ENCODE measurements around the gene ZNF407. TPM values are rescaled to one million over a fixed set of nuclear protein-coding genes. Genes with fewer than 3 reads are reported as not detected.

Gene ZNF407
- total and polyA plus RNA-seq, 10 donors = 2.0 to 41.0 (median 26.3) TPM

DNA sequence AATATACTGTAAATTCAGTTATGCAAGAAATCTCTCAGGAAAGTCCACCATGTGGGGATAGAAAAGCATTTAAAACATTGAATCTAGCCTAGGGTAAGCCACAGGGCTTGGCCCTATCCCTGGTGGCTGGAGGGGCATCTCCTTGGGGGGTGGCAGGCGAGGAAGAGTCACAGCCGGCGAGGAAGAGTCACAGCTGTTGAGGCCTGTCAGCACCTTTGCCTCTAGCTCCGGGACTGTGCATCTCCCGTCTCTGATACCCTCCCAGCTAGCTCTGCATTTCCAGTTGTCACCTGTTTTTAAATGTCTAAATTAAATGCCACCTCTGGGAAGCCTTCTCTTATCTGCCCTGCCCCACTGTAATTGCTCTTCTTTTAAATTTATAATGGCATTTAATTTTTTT is 276.7 kb downstream of the ZNF407 start:
- TF ChIP-seq, protein P1, sequence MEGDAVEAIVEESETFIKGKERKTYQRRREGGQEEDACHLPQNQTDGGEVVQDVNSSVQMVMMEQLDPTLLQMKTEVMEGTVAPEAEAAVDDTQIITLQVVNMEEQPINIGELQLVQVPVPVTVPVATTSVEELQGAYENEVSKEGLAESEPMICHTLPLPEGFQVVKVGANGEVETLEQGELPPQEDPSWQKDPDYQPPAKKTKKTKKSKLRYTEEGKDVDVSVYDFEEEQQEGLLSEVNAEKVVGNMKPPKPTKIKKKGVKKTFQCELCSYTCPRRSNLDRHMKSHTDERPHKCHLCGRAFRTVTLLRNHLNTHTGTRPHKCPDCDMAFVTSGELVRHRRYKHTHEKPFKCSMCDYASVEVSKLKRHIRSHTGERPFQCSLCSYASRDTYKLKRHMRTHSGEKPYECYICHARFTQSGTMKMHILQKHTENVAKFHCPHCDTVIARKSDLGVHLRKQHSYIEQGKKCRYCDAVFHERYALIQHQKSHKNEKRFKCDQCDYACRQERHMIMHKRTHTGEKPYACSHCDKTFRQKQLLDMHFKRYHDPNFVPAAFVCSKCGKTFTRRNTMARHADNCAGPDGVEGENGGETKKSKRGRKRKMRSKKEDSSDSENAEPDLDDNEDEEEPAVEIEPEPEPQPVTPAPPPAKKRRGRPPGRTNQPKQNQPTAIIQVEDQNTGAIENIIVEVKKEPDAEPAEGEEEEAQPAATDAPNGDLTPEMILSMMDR (IDR thresholded peaks at IDR 0.05 in 8 of 11, conservative IDR thresholded peaks at IDR 0.05 in 3 of 11) = no peak
- no peak for TF ChIP-seq POLR2AphosphoS5 (IDR thresholded peaks at IDR 0.05)
- TF ChIP-seq POLR2A (IDR thresholded peaks at IDR 0.05) = no peak
- 96 to 99% (median 96%) methylated on average over 5 of the region's 5 CpGs for WGBS, 5 donors

DNA sequence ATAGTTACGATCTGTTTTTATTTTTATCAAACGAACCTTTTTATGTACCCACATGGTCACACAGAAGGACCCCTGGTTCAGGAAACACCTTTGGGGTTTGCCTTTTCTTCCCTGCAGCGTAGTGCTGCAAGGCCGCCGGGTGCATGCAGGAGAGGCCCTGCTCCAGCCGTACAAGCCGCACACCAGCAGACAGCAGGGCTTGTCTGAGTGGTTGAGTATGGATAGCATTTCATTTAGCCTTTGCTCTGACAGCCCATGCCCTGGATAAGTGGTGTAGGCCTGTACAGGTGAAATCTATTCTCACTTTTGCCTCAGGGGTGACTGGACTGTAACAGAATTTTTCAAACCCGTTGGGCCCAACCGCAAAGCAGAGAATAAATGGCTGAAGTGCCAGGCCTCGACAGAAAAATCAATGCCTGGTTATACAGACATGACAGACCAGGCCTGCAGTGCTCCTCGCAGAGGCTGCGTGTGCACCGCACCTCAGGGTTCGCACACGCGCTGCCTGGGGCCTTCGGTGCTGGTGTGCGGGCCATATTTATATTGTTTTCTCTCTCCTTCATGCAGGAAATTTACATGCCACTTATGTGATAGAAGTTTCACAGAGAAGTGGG is 279.1 kb downstream of the ZNF407 start:
- intact Hi-C loops (cut with DNase I; ENCODE audit: low total_unique reads) = no loop called here
- Histone ChIP-seq H3K9me3 (no peaks in the 10 kb centered on the region), H3K4me1 (no peaks in the 10 kb centered on the region), H3K27ac (no peak overlapping the region), H3K36me3 (peaks cover 0 to 41% (median 12%) of the 10 kb centered on the region in 6 donors), H3K4me3 (no peak overlapping the region), H3K27me3 (replicated peaks in 1 of 7) (no peaks in the 10 kb centered on the region)
- no peak for DNase-seq
- WGBS, 5 donors = 93 to 97% (median 95%) methylated on average over 16 to 18 of the region's 18 CpGs
- TF ChIP-seq POLR2AphosphoS5 (IDR thresholded peaks at IDR 0.05) (no peak), POLR2A (IDR thresholded peaks at IDR 0.05) (no peak)
- TF ChIP-seq, protein P1 (IDR thresholded peaks at IDR 0.05 in 8 of 11, conservative IDR thresholded peaks at IDR 0.05 in 3 of 11) = no peak

More for the DNA sequence above, 276.7 kb downstream of the ZNF407 start:
- intact Hi-C loops (cut with DNase I; ENCODE audit: low total_unique reads) = no loop called here
- DNase-seq = no peak
- no peak overlapping the region for H3K4me3 ChIP-seq
- no peak overlapping the region for H3K27ac ChIP-seq
- H3K4me1 ChIP-seq = no peaks in the 10 kb centered on the region
- H3K36me3 ChIP-seq = peaks cover 0 to 27% (median 0%) of the 10 kb centered on the region in 6 donors
- no peaks in the 10 kb centered on the region for H3K27me3 ChIP-seq (replicated peaks in 1 of 7)
- no peaks in the 10 kb centered on the region for H3K9me3 ChIP-seq

DNA sequence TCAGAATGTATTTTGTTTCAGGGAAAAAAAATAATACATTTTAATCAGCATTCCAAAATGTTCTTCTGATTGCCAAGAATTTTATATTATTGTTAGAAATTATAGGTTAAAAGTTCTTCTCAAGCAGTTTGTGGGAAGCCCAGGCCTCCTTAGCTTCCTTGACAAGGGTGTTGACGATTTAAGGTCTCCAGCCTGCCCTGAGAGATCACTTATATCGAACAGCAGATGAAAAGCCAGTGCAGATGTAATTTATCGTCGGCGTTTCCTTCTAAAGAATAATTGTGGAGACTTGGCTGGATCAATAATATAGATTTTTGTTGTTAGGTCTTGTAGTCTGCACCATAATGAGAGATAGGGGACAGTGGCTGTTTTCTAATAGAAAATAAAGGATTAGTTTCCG is 280.6 kb downstream of the ZNF407 start:
- no peaks in the 10 kb centered on the region for H3K4me1 ChIP-seq
- H3K36me3 ChIP-seq = peaks cover 0 to 56% (median 18%) of the 10 kb centered on the region in 6 donors
- no peaks in the 10 kb centered on the region for H3K27me3 ChIP-seq (replicated peaks in 1 of 7)
- WGBS, 5 donors = 96 to 99% (median 97%) methylated on average over 6 of the region's 6 CpGs
- TF ChIP-seq, protein P1 (IDR thresholded peaks at IDR 0.05 in 8 of 11, conservative IDR thresholded peaks at IDR 0.05 in 3 of 11) = no peak
- TF ChIP-seq POLR2AphosphoS5 (IDR thresholded peaks at IDR 0.05) (no peak), POLR2A (IDR thresholded peaks at IDR 0.05) (no peak)
- H3K27ac ChIP-seq = no peak overlapping the region
- intact Hi-C loops (cut with DNase I; ENCODE audit: low total_unique reads) = no loop called here
- H3K4me3 ChIP-seq = no peak overlapping the region
- no peak for DNase-seq
- no peaks in the 10 kb centered on the region for H3K9me3 ChIP-seq

DNA sequence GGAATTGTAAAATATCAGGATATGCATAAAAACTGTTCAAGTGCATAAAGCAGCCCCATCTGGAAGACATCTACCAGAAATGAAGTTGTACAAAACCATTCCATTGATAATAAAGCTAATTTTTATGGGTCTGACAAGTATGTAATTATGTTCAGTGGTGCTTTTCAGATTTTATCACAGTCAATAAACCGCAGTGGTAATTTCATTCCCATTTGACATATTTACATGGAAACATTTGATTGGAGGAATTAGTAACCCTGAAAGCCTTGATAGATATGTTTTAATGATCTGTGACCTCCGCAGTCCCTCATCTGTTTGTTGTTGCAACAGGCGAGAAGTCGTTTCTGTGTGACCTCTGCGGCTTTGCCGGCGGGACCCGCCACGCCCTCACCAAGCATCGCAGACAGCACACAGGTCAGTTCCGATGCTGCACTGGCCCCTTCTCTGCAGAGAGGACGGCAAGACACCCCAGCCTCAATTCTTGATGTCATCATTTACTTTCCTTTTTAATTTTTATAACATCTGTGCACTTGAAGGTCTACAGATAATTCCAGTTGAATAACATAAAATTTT is 283.1 kb downstream of the ZNF407 start:
- H3K27ac ChIP-seq = no peak overlapping the region

More for the DNA sequence above, 283.1 kb downstream of the ZNF407 start:
- no peaks in the 10 kb centered on the region for H3K9me3 ChIP-seq
- no peaks in the 10 kb centered on the region for H3K4me1 ChIP-seq
- no peak for DNase-seq
- H3K36me3 ChIP-seq = peaks cover 0 to 77% (median 21%) of the 10 kb centered on the region in 6 donors
- no peaks in the 10 kb centered on the region for H3K27me3 ChIP-seq (replicated peaks in 1 of 7)
- TF ChIP-seq, protein P1 (IDR thresholded peaks at IDR 0.05 in 8 of 11, conservative IDR thresholded peaks at IDR 0.05 in 3 of 11) = no peak
- no peak for TF ChIP-seq POLR2AphosphoS5 (IDR thresholded peaks at IDR 0.05)
- no peak overlapping the region for H3K4me3 ChIP-seq
- intact Hi-C loops (cut with DNase I; ENCODE audit: low total_unique reads) = no loop called here
- 86 to 88% (median 86%) methylated on average over 12 of the region's 12 CpGs for WGBS, 5 donors
